GM19455 (cell line): ENCODE data around the gene SPINT1.

Experiments
- ATAC-seq: cut with Tn5 transposase; IDR thresholded peaks from one replicate; pipeline ENCODE4 v1.9.1; 2021; ENCODE audit not compliant: unreplicated experiment

The SPINT1 gene

GRCh38 chr15:40891138-40891537 lies 47.3 kb downstream of the SPINT1 start:
- ATAC-seq, result no peak

GRCh38 chr15:40891810-40892446 lies 48.1 kb downstream of the SPINT1 start:
- ATAC-seq, result no peak

GRCh38 chr15:40892447-40893012 lies 48.7 kb downstream of the SPINT1 start:
- no peak for ATAC-seq

GRCh38 chr15:40893019-40893670 lies 49.3 kb downstream of the SPINT1 start:
- ATAC-seq, result no peak

GRCh38 chr15:40893733-40894680 lies 50.2 kb downstream of the SPINT1 start, which contains the start of gene VPS18:
Gene VPS18 (plus strand): TSS chr15:40894450. CDS start chr15:40894769, 319 bp downstream.
- peak; percentile 85 for ATAC-seq

- ATAC-seq, result peak; percentile 50
Observed at GRCh38 chr15:40894681-40895448, 51.0 kb downstream of the SPINT1 start.

GRCh38 chr15:40899536-40900207 lies 55.8 kb downstream of the SPINT1 start:
- ATAC-seq, result no peak

GRCh38 chr15:40900256-40901052 lies 56.6 kb downstream of the SPINT1 start:
- ATAC-seq, result no peak

- no peak for ATAC-seq
Observed at GRCh38 chr15:40901053-40901443, 57.2 kb downstream of the SPINT1 start.

- ATAC-seq, result no peak
Observed at GRCh38 chr15:40902605-40903561, 59.0 kb downstream of the SPINT1 start.

- no peak for ATAC-seq
Observed at GRCh38 chr15:40904552-40905201, 60.8 kb downstream of the SPINT1 start.

- ATAC-seq, result peak; percentile 70
Observed at GRCh38 chr15:40906091-40906990, 62.5 kb downstream of the SPINT1 start.

- ATAC-seq, result no peak
Observed at GRCh38 chr15:40906991-40907802, 63.3 kb downstream of the SPINT1 start.
